ENCODE results near the gene EPHB1.
"Not testable (repeated sequence)": the region's sequence is repeated elsewhere in the genome, so short reads cannot be mapped to it uniquely, and the experiment has no call there.

The EPHB1 gene

GRCh38 chr3:135057996-135058395 is 262.9 kb downstream of the EPHB1 start:
- no peak for FAIRE-seq

DNA sequence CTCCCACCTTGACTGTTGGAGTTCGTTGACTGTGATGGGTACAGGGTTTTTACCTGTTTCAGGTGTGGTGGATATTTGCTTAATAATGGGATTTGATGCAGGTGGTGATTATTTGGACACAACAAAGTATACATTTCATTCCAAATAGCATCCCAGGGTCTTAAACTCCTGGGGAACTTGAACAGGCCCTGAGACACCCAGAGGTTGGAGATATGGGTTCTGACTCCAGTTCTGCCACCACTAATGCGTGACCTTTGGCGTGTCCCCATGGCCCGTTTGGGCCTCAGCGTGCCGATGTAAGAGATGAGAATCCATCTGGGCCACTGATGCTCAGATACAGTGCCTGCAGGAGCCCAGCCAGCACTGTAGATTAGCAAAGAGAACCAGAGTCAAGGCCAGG is 264.5 kb downstream of the EPHB1 start:
- FAIRE-seq: no peak

DNA sequence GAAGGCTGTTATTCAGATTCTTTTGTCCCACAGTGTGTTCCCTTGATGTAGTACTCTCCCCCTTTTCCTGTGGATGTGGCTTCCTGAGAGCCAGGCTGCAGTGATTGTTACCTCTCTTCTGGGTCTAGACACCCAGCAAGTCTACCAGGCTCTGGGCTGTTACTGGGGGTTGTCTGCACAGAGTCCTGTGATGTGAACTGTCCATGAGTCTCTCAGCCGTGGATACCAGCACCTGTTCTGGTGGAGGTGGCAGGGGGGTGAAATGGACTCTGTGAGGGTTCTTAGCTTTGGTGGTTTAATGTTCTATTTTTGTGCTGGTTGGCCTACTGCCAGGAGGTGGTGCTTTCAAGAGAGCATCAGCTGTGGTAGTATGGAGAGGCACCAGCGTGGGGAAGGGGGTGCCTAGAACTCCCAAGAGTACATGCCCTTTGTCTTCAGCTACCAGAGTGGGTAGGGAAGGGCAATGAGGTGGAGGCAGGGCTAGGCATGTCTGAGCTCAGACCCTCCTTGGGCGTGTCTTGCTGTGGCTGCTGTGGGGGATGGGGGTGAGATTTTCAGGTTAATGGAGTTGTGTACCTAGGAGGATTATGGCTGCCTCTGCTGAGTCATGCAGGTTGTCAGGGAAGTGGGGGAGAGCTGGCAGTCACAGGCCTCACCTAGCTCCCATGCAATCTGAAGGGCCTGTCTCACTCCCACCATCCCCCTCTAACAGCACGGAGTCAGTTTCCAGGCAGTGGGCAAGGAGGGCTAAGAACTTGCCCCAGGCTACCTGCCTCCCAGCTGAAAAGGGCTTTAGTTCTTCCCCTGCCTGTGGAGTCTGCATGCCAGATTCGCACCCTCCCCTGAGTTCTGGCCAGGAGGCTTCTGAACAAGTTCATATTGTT is 272.0 kb downstream of the EPHB1 start:
- FAIRE-seq: not testable (repeated sequence)

GRCh38 chr3:135068011-135068410 is 273.0 kb downstream of the EPHB1 start:
- FAIRE-seq: no peak

DNA sequence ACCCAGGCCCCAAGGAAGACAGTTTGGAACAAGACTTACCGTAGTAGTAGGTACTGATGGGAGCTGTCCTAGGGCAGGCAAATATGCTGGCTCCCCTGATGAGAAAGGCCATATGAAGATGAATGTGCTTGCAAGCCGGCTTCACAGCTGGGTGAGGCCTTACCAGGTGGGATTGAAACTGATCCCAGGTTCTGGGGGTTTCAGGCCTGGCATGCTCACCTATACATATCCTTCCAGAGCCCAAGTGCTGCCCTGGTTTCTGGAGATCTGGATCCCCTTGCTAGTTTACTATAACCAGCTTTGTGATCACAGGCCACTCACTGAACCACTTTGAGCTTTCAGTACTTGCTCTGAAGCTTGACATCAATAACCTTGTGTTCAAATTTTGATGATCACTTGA is 274.3 kb downstream of the EPHB1 start:
- FAIRE-seq: no peak

- FAIRE-seq: no peak
Observed at GRCh38 chr3:135071483-135071882, 276.4 kb downstream of the EPHB1 start.

DNA sequence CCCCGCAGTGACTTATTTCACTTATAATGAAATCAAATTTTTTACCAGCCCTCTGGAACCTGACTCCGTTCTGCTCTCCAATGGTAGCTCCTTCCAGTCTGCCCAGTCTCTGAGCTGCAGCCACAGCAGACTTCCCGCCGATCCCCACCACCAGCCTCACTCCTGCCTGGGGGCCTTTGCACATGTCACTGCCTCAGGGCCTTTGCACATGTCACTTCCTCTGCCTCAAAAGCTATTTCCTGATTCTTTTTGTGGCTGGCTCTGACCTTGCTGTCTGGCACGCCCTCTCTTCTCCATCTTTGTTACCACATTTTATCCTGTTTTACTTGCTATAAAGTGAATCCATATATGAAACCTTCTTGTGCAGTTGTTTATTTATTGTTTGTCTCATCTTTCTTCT is 277.4 kb downstream of the EPHB1 start:
- FAIRE-seq: no peak

GRCh38 chr3:135075157-135075556 is 280.1 kb downstream of the EPHB1 start:
- no peak for FAIRE-seq

DNA sequence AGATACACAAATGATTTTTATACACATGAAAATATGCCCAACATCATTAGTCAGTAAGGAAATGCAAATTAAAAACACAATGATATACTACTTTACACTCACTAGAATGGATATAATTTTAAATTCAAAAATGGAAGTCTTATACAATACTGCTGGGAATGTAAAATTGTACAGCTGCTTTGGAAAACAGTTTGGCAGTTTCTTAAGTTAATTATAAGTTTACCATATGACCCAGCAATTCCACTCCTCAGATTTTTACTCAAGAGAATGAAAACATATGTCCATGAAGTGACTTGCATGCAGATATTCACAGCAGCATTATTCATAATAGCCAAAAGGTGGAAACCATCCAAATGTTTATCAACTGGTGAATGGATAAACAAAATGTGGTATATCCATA is 281.3 kb downstream of the EPHB1 start:
- no peak for FAIRE-seq

DNA sequence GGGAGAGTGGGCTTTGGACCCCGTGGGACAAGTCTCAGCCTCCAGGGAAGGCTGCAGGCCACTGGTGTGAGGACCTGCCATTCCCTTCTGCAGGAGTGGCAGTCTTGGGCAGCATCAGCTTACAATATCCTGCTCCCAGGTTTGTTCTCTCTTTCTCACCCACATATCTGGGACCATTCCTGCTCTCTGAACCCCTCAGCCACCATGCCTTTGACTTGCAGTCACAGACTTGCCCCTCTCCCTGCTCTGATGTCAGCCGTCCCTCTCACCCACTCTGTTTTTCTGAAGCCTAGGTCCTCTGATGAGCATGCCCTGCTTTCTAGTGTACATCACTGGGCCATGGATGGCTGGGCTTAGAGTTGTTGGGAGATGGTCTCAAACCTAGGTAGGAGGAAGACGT is 282.1 kb downstream of the EPHB1 start:
- no peak for FAIRE-seq

- no peak for FAIRE-seq
Observed at GRCh38 chr3:135078283-135078682, 283.2 kb downstream of the EPHB1 start.

DNA sequence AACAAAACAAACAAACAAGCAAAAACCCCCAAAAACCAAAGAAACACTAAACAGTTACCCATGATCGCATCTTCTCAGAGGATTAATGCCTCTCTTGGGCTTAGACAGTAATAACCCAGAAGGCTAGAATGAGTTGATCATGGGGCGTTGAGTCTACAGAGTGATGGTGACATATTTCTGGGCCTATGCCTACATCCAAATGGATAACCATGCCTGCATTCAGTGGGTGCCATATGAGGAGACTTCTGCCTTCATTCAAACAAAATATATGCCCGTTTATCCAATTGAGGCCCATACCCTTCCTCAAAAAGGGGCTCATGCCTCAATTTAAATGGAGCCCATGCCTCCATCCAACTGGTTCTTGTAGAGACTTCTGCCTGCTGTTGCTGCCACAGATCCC is 284.0 kb downstream of the EPHB1 start:
- no peak for FAIRE-seq

- FAIRE-seq: no peak
Observed at GRCh38 chr3:135081451-135081850, 286.4 kb downstream of the EPHB1 start.

DNA sequence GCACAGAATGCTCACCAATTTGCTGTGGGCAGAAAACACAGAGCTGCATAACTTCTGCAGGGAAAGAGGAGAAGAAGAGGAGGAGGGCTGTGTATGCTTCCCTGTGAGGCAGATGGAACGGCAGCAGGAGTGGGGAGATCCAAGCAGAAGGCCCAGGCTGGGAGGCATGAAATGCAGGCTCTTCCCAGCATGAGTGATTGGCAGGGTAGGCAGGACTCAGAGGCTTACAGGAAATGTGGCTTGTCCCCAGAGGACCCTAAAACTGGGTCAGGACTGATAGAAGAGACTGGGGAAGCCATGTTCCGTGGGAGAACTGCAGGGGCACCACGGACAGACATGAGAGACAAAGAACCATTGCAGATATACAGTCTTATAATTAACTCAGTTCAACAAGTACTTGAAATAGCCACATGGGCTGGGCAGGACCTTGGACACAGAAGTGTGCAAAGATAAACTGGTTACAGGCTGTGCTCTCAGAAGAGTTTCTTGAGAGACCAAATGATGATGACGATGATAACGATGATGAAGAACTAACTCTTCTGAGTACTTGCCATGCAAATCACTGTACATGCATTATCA is 286.9 kb downstream of the EPHB1 start:
- FAIRE-seq: no peak

DNA sequence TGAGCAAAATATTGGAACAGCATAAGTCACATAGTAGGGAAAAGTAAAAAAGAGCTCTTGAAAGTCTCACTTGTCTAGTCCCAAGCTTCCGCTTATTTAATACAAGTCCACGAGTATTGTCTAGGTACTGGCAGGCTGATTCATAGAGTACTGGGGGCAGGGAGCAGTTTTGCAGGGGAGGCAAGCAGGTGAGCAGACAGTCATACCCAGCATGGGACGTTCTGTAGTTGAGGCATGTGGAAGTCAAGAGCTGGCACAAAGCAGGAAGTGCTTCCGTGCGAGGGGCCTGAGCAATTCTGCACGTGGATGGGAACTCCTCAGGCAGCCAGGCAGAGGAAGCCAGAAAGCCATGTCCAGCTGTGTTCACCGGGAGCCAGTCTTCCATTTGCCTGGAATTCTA is 287.6 kb downstream of the EPHB1 start:
- no peak for FAIRE-seq

DNA sequence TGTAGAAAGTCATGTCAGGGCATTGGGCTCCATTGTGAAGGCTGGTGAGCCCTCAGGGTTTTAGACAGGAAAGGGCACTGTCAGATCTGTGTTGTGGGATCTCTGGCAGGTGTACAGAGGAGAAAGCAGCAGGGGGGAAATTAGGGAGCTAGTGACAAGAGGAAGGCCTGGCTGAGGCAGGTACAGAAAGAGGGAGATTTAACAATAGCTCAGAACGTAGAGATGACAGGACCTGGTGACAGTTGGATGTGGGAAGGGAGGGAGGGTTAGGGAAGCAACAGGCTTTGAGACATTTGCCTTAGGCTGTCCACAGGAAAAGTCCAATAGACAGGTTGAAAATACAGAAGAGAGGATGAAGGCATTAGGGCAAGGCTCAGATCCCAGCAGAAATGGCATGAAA is 288.1 kb downstream of the EPHB1 start:
- no peak for FAIRE-seq

- no peak for FAIRE-seq
Observed at GRCh38 chr3:135083756-135084155, 288.7 kb downstream of the EPHB1 start.

- no peak for FAIRE-seq
Observed at GRCh38 chr3:135084405-135084804, 289.3 kb downstream of the EPHB1 start.

GRCh38 chr3:135084976-135085375 is 289.9 kb downstream of the EPHB1 start:
- no peak for FAIRE-seq

GRCh38 chr3:135085652-135086436 is 290.8 kb downstream of the EPHB1 start:
- FAIRE-seq: no peak

- no peak for FAIRE-seq
Observed at GRCh38 chr3:135087782-135088181, 292.7 kb downstream of the EPHB1 start.

GRCh38 chr3:135089451-135089850 is 294.4 kb downstream of the EPHB1 start:
- no peak for FAIRE-seq

- FAIRE-seq: no peak
Observed at GRCh38 chr3:135090020-135090717, 295.1 kb downstream of the EPHB1 start.

All from islet of Langerhans (tissue), 1 donor.